Fibroblast of lung (primary cell): Measurements from ENCODE around the gene SLC30A10. TPM values are rescaled to one million over a fixed set of nuclear protein-coding genes. Genes with fewer than 3 reads are reported as not detected.

Experiments
- DNase-seq, 2 donors: peaks; one replicate each; pipeline versions ENCODE4 v3.0.0 to v3.0.0-alpha.2; 2010; ENCODE audit warnings: low read depth in 2 of 2
- H2AFZ ChIP-seq: 2 replicates; pipeline ENCODE4 v1.5.1; 2012; ENCODE audit warnings: low read length, control low read depth, inconsistent platforms
- H3K27ac ChIP-seq: 2 replicates; pipeline ENCODE4 v1.5.1; 2011; ENCODE audit warnings: low read length, control low read depth; ENCODE audit not compliant: insufficient read depth
- H3K27me3 ChIP-seq: 2 replicates; pipeline ENCODE4 v1.5.1; 2011; ENCODE audit warnings: mild to moderate bottlenecking, low read length; ENCODE audit not compliant: control insufficient read depth, insufficient read depth
- H3K36me3 ChIP-seq: 2 replicates; pipeline ENCODE4 v1.5.1; 2011; ENCODE audit warnings: low read length; ENCODE audit not compliant: control insufficient read depth, insufficient read depth
- H3K4me1 ChIP-seq: 2 replicates; pipeline ENCODE4 v1.5.1; 2011; ENCODE audit warnings: low read length; ENCODE audit not compliant: control insufficient read depth, insufficient read depth; ENCODE audit errors: extremely low read depth
- H3K4me2 ChIP-seq: 2 replicates; pipeline ENCODE4 v1.5.1; 2011; ENCODE audit warnings: low read length, control low read depth; ENCODE audit not compliant: insufficient read depth; ENCODE audit errors: extremely low read depth
- H3K4me3 ChIP-seq, 4 experiments: fragments of 200-600 bp in 1 of 4; sonication (generic) in 1 of 4; replicated peaks in 1 of 4; 2 replicates each; pipeline ENCODE4 v1.5.1; 2011 to 2016; ENCODE audit warnings: low read length in 4 of 4, low read depth in 3 of 4, mild to moderate bottlenecking in 3 of 4, control low read depth in 2 of 4, inconsistent platforms in 1 of 4, mixed read lengths in 1 of 4; ENCODE audit not compliant: insufficient read depth in 1 of 4; ENCODE audit errors: control extremely low read depth in 1 of 4
- H3K79me2 ChIP-seq: 2 replicates; pipeline ENCODE4 v1.5.1; 2012; ENCODE audit warnings: mild to moderate bottlenecking, low read length, inconsistent platforms; ENCODE audit not compliant: control insufficient read depth, insufficient read depth
- H3K9ac ChIP-seq: 2 replicates; pipeline ENCODE4 v1.5.1; 2011; ENCODE audit warnings: mild to moderate bottlenecking, low read length, control low read depth; ENCODE audit not compliant: insufficient read depth
- H3K9me3 ChIP-seq: 2 replicates; pipeline ENCODE4 v1.5.1; 2012; ENCODE audit warnings: low read depth, low read length; ENCODE audit not compliant: control insufficient read depth, insufficient read depth
- H4K20me1 ChIP-seq: 2 replicates; pipeline ENCODE4 v1.5.1; 2011; ENCODE audit warnings: low read length; ENCODE audit not compliant: control insufficient read depth, insufficient read depth; ENCODE audit errors: extremely low read depth
- EZH2 ChIP-seq: IDR thresholded peaks from 2 replicates; pipeline ENCODE4 v1.5.1; 2012; ENCODE audit warnings: low read length, control low read depth, mild to moderate bottlenecking; ENCODE audit errors: missing control alignments
- polyA plus RNA-seq, 2 donors: library from polyadenylated mRNA; depleted of rRNA in 1 of 2; stranded (reverse) in 1 of 2; unstranded in 1 of 2; fragments of >200 nt; gene quantifications; 2 replicates each; pipeline ENCODE4 v1.2.1, GENCODE V29; 2011 to 2012; ENCODE audit warnings: missing spikeins in 1 of 2
- total RNA-seq: library from RNA; depleted of rRNA; stranded (reverse); fragments of >200 nt; gene quantifications from 2 replicates; pipeline ENCODE4 v1.2.1, GENCODE V29; 2014
- TF ChIP-seq, protein P1 (sequence below), 2 donors: IDR thresholded peaks in 1 of 2; conservative IDR thresholded peaks in 1 of 2; 1 replicate in 1 of 2; 2 replicates in 1 of 2; pipeline ENCODE4 v1.5.1; 2011 to 2012; ENCODE audit warnings: low read length in 2 of 2, control low read depth in 1 of 2, inconsistent platforms in 1 of 2, low read depth in 1 of 2, mild to moderate bottlenecking in 1 of 2

Gene SLC30A10
- total and polyA plus RNA-seq, 2 donors (not counting 1 experiment from before 2014, with no cell fraction given): not detected

- Histone ChIP-seq H3K9me3 (no peaks in the 10 kb centered on the region), H3K36me3 (no peaks in the 10 kb centered on the region), H4K20me1 (no peaks in the 10 kb centered on the region), H3K79me2 (no peaks in the 10 kb centered on the region), H3K9ac (no peak overlapping the region), H3K4me1 (no peaks in the 10 kb centered on the region), H3K27ac (no peak overlapping the region), H3K27me3 (no peaks in the 10 kb centered on the region), H3K4me2 (no peak overlapping the region), H3K4me3 (no peak overlapping the region), H2AFZ (no peak overlapping the region)
- DNase-seq: no peak
- no peak for TF ChIP-seq EZH2
- TF ChIP-seq, protein P1, sequence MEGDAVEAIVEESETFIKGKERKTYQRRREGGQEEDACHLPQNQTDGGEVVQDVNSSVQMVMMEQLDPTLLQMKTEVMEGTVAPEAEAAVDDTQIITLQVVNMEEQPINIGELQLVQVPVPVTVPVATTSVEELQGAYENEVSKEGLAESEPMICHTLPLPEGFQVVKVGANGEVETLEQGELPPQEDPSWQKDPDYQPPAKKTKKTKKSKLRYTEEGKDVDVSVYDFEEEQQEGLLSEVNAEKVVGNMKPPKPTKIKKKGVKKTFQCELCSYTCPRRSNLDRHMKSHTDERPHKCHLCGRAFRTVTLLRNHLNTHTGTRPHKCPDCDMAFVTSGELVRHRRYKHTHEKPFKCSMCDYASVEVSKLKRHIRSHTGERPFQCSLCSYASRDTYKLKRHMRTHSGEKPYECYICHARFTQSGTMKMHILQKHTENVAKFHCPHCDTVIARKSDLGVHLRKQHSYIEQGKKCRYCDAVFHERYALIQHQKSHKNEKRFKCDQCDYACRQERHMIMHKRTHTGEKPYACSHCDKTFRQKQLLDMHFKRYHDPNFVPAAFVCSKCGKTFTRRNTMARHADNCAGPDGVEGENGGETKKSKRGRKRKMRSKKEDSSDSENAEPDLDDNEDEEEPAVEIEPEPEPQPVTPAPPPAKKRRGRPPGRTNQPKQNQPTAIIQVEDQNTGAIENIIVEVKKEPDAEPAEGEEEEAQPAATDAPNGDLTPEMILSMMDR (conservative IDR thresholded peaks at IDR 0.05 in 1 of 2, IDR thresholded peaks at IDR 0.05 in 1 of 2; ENCODE audit: low read depth in 1 of 2, low read length in 2 of 2): no peak
These were observed 33.3 kb upstream of the SLC30A10 start for GRCh38 chr1:219961684-219962083.

DNA sequence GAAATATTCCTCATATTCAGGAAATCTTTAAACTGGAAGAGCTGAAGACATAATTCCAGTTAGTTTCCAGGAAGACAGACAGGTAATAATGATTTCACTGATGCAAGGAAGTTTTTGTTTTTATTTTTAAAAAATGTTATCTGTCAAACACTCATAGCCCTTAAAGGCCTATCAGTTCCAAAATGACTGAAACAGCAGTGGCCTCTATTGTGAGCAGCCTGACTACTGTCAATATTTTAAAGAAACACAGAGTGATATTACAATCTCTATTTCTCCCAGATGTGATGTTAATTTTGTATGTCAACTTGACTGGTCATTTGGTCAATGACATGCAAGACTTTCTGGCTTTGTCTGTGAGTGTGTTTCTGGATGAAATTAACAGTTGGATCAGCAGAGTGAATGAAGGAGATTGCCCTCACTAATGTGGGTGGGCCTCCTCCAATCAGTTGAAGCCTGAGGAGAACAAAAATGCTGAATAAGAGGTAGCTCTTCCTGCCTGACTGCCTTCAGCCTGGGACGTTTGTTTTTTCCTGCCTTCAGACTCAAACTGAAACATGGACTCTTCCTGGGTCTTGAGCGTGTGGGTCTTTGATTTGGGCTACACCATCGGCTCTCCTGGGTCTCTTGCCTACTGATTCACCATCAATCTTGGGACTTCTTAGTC, 31.3 kb upstream of the SLC30A10 start:
- H3K79me2 ChIP-seq: no peaks in the 10 kb centered on the region
- no peaks in the 10 kb centered on the region for H3K4me1 ChIP-seq
- TF ChIP-seq, protein P1 (conservative IDR thresholded peaks at IDR 0.05 in 1 of 2, IDR thresholded peaks at IDR 0.05 in 1 of 2; ENCODE audit: low read depth in 1 of 2, low read length in 2 of 2): no peak
- TF ChIP-seq EZH2: no peak
- no peaks in the 10 kb centered on the region for H3K9me3 ChIP-seq
- no peak overlapping the region for H3K4me3 ChIP-seq
- DNase-seq: no peak
- no peak overlapping the region for H3K9ac ChIP-seq
- H3K27me3 ChIP-seq: no peaks in the 10 kb centered on the region
- H2AFZ ChIP-seq: no peak overlapping the region
- no peaks in the 10 kb centered on the region for H4K20me1 ChIP-seq
- no peak overlapping the region for H3K4me2 ChIP-seq
- H3K27ac ChIP-seq: no peak overlapping the region
- no peaks in the 10 kb centered on the region for H3K36me3 ChIP-seq

GRCh38 chr1:219958875-219959417, 30.6 kb upstream of the SLC30A10 start:
- TF ChIP-seq, protein P1 (conservative IDR thresholded peaks at IDR 0.05 in 1 of 2, IDR thresholded peaks at IDR 0.05 in 1 of 2; ENCODE audit: low read depth in 1 of 2, low read length in 2 of 2): no peak
- TF ChIP-seq EZH2: no peak

More at GRCh38 chr1:219958875-219959417, 30.6 kb upstream of the SLC30A10 start:
- Histone ChIP-seq H3K79me2 (no peaks in the 10 kb centered on the region), H3K27ac (no peak overlapping the region), H3K36me3 (no peaks in the 10 kb centered on the region), H4K20me1 (no peaks in the 10 kb centered on the region), H3K9me3 (no peaks in the 10 kb centered on the region), H3K4me3 (no peak overlapping the region), H3K27me3 (no peaks in the 10 kb centered on the region), H3K9ac (no peak overlapping the region), H3K4me2 (no peak overlapping the region), H2AFZ (no peak overlapping the region), H3K4me1 (no peaks in the 10 kb centered on the region)
- DNase-seq: no peak
